Measurements from ENCODE around the gene AMBP.

AMBP gene

GRCh38 chr9:114112778-114113584 lies 34.9 kb upstream of the AMBP start:
- DNase-seq: no peak

GRCh38 chr9:114112325-114112724 lies 34.2 kb upstream of the AMBP start:
- DNase-seq: no peak

- DNase-seq: no peak
Observed at GRCh38 chr9:114110180-114110579, 32.1 kb upstream of the AMBP start.

GRCh38 chr9:114109124-114109523 lies 31.0 kb upstream of the AMBP start:
- DNase-seq: no peak

GRCh38 chr9:114108016-114108833 lies 30.1 kb upstream of the AMBP start:
- DNase-seq: peak; percentile 59

GRCh38 chr9:114107286-114108001 lies 29.3 kb upstream of the AMBP start:
- DNase-seq: no peak

GRCh38 chr9:114105236-114105635 lies 27.1 kb upstream of the AMBP start:
- no peak for DNase-seq

GRCh38 chr9:114102484-114102883 lies 24.4 kb upstream of the AMBP start:
- DNase-seq: no peak

- no peak for DNase-seq
Observed at GRCh38 chr9:114100536-114100935, 22.4 kb upstream of the AMBP start.

- DNase-seq: peak; percentile 5
Observed at GRCh38 chr9:114099669-114100270, 21.7 kb upstream of the AMBP start.

- peak; percentile 36 for DNase-seq
Observed at GRCh38 chr9:114098936-114099668, 21.0 kb upstream of the AMBP start, which contains the start of gene KIF12. KIF12 (minus strand) TSS chr9:114099292; CDS start chr9:114099276, 16 bp downstream.

- peak; percentile 62 for DNase-seq
Observed at GRCh38 chr9:114098021-114098935, 20.2 kb upstream of the AMBP start.

GRCh38 chr9:114097613-114098020 lies 19.5 kb upstream of the AMBP start:
- peak; percentile 11 for DNase-seq

- no peak for DNase-seq
Observed at GRCh38 chr9:114096866-114097612, 18.9 kb upstream of the AMBP start.

- DNase-seq: no peak
Observed at GRCh38 chr9:114096041-114096511, 18.0 kb upstream of the AMBP start.

- DNase-seq: no peak
Observed at GRCh38 chr9:114094971-114095370, 16.9 kb upstream of the AMBP start.

GRCh38 chr9:114093761-114094505 lies 15.8 kb upstream of the AMBP start:
- DNase-seq: no peak

- DNase-seq: no peak
Observed at GRCh38 chr9:114093031-114093471, 15.0 kb upstream of the AMBP start.

- DNase-seq: no peak
Observed at GRCh38 chr9:114092336-114092735, 14.2 kb upstream of the AMBP start.

All from DMS79 (cell line).